Urinary bladder (tissue), 4 donors: ENCODE measurements around the gene SIK3. TPM values are rescaled to one million over a fixed set of nuclear protein-coding genes. Genes with fewer than 3 reads are reported as not detected.
"Not testable (repeated sequence)": the region's sequence is repeated elsewhere in the genome, so short reads cannot be mapped to it uniquely, and the experiment has no call there.

ENCODE experiments used
- DNase-seq: peaks from one replicate; pipeline ENCODE4 v3.0.0-alpha.2; 2015; ENCODE audit errors: extremely low spot score
- H3K27ac ChIP-seq: one replicate; pipeline ENCODE4 v1.5.1; 2013; ENCODE audit warnings: low read depth, mild to moderate bottlenecking, moderate library complexity
- H3K36me3 ChIP-seq: one replicate; pipeline ENCODE4 v1.6.1; 2013; ENCODE audit warnings: mild to moderate bottlenecking, moderate library complexity; ENCODE audit not compliant: insufficient read depth
- H3K4me1 ChIP-seq: one replicate; pipeline ENCODE4 v1.6.1; 2013; ENCODE audit warnings: mild to moderate bottlenecking, moderate library complexity; ENCODE audit not compliant: insufficient read depth
- H3K4me3 ChIP-seq: one replicate; pipeline ENCODE4 v1.5.1; 2013; ENCODE audit warnings: low read depth, low read length
- WGBS: extraction: QIAGEN DNeasy Blood & Tissue Kit; methylation state at CpG from one replicate; pipeline ENCODE4 v1.1.7; 2013; 5-methylcytosine and 5-hydroxymethylcytosine counted together
- polyA plus RNA-seq: library from polyadenylated mRNA; stranded (reverse); fragments of 200-250 nt; gene quantifications from one replicate; pipeline ENCODE4 v1.2.3, GENCODE V29; 2013
- total RNA-seq: library from RNA; depleted of rRNA; stranded (reverse); fragments of >200 nt; gene quantifications from one replicate; pipeline ENCODE4 v1.2.3, GENCODE V29; 2014
- donor health status: healthy with polysubstance abuse.
- donor health status: healthy.

SIK3 gene
- total and polyA plus RNA-seq, 2 donors = 17.2 to 24.0 TPM

DNA sequence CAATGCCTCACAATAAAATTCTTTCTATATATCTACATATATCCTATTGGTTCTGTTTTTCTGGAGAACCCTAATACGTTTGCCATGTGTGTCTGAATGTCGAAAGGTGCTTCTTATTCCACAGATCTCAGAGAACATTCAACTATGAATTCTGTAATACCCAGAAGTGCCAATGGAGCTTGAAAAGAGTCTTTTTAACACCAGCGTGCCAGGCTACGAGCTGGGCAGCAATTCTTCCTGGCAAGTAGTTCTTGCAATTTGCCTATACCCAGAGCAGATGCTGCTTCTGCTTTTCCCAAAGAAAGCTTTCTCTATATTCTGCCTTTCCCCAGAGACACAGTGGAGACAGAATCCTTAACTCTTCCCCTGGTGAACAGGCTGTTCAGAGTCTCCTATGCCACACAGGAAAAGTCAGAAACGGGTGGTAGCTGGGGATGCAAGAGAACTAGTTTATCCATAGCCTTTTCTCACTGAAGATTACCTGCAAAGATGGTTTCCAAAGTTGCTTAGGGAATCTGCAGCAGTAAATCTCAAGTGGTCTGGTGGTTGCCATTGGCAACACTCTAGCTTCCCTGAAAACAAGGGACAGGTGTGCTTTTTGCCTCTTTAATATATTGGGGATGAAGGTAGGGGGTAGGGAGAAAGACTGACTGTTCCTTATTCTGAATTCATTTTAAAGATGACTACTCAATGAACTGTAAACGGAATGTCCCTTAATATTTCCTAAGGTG, 29.1 kb upstream of the SIK3 start:
- WGBS = 83% methylated on average over 6 of the region's 6 CpGs
- no peaks in the 10 kb centered on the region for H3K4me1 ChIP-seq
- DNase-seq = no peak

GRCh38 chr11:117126223-117126965, 28.2 kb upstream of the SIK3 start:
- Histone ChIP-seq H3K36me3 (no peaks in the 10 kb centered on the region), H3K4me1 (no peaks in the 10 kb centered on the region), H3K27ac (no peak overlapping the region), H3K4me3 (no peak overlapping the region)
- DNase-seq = no peak
- WGBS = 76% methylated on average over 7 of the region's 7 CpGs

More for the DNA sequence above, 29.1 kb upstream of the SIK3 start:
- no peak overlapping the region for H3K4me3 ChIP-seq
- H3K27ac ChIP-seq = no peak overlapping the region
- no peaks in the 10 kb centered on the region for H3K36me3 ChIP-seq

DNA sequence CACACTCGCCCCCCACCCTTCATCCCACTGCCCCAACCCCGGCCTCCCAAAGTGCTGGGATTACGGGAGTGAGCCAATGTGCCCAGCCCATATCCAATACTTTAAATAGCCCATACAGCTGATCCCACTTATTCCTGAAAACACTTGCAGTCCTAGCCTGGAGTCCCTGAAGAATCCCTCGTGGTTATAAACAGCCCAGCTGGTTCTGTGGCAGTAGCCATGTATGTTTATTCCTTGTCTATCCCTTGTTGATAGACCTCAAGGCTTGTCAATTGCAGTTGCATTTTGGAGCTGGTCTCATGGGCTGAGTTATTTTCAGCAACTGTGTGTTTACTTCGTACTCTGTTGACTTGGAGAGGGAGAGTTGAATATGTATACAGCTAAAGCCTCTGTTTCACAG, 24.3 kb upstream of the SIK3 start:
- Histone ChIP-seq H3K4me1 (no peaks in the 10 kb centered on the region), H3K36me3 (no peaks in the 10 kb centered on the region), H3K4me3 (no peak overlapping the region), H3K27ac (no peak overlapping the region)
- no peak for DNase-seq
- 68% methylated on average over 5 of the region's 5 CpGs for WGBS

DNA sequence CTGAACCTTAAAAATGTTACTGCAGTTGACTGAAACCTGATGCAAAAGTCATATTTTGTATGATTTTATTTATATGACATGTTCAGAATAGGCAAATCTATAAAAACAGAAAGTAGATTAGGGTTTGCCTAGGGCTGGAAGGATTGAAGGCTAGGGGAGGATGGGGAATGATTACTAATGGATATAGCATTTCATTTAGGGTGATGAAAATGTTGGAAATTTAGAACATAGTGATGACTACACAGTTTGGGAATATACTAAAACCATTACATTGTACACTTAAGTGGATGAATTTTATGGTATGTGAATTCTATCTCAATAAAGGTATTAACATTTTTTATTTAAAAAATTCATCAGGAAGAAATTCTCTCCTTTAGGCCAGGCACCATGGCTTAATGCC, 22.9 kb upstream of the SIK3 start:
- H3K4me1 ChIP-seq = no peaks in the 10 kb centered on the region
- H3K4me3 ChIP-seq = no peak overlapping the region
- DNase-seq = no peak
- H3K36me3 ChIP-seq = no peaks in the 10 kb centered on the region
- no peak overlapping the region for H3K27ac ChIP-seq

DNA sequence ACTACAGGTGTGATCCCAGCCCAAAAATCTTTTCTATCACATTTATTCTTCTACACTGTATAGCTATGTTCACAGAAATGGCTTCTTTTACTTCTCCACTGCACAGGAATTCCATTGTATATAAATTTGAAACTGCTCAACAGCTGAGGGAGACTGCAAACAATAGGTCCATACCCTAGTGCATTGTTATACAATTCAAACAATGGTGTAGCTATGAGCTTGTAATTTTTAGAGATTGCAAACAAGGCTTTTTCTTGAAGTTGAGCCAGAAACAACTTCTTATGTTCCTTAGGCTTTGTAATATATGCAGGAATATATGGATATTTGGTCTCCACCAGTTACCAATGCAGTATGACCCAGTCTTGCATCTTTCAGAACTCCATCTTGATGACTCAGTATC, 19.5 kb upstream of the SIK3 start:
- Histone ChIP-seq H3K36me3 (no peaks in the 10 kb centered on the region), H3K27ac (no peak overlapping the region), H3K4me1 (no peaks in the 10 kb centered on the region), H3K4me3 (no peak overlapping the region)
- DNase-seq = no peak

- not testable (repeated sequence) for H3K27ac ChIP-seq, DNase-seq, H3K36me3 ChIP-seq, H3K4me3 ChIP-seq, H3K4me1 ChIP-seq
- WGBS = 70% methylated on average over 1 of the region's 1 CpG
Measured at GRCh38 chr11:117112939-117113338, 14.7 kb upstream of the SIK3 start.

- WGBS = 70% methylated on average over 3 of the region's 3 CpGs
- H3K27ac ChIP-seq, H3K4me3 ChIP-seq, DNase-seq, H3K4me1 ChIP-seq, H3K36me3 ChIP-seq: not testable (repeated sequence)
Measured at GRCh38 chr11:117112497-117112896, 14.3 kb upstream of the SIK3 start.

- DNase-seq = no peak
- Histone ChIP-seq H3K4me1 (no peaks in the 10 kb centered on the region), H3K27ac (no peak overlapping the region), H3K36me3 (no peaks in the 10 kb centered on the region), H3K4me3 (no peak overlapping the region)
- WGBS = 94% methylated on average over 39 of the region's 39 CpGs
Measured at GRCh38 chr11:117110294-117110950, 12.2 kb upstream of the SIK3 start.

DNA sequence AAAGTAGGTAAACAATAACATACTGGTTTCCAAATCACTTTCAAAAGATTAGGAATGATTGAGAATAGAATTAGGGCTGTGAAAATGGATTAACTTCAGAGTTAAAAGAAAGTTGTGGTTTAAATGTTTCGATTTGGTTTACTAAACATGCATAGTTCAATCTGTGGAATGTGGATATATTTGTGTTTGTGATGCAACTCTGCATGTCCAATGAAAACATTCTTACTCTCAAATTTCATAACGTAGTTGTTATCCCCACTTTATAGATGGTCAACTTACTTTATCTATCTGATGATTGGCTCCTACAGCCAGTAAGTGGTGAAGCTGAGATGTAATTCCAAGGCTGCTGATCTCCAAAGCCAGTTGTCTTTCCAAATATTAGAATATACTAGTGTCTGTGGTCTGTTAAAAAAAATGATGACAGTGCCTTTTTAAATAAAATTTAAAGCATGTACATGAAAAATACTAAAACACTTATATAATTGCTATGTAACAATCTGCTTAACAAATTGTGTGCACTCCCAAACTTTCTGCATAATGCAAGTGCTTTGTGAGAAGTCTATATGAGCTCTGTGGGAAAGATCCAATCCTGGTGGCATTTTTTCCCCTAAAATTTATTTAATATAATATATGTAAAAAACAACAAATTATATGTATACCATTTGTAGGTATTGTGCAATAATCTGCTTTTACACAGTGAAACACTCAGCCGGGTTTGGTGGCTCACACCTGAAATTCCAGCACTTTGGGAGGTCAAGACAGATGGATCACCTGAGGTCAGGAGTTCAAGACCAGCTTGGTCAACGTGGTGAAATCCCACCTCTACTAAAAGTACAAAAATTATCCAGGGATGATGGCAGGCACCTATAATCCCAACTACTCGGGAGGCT, 9.7 kb upstream of the SIK3 start:
- Histone ChIP-seq H3K27ac (no peak overlapping the region), H3K4me1 (no peaks in the 10 kb centered on the region), H3K4me3 (no peak overlapping the region), H3K36me3 (no peaks in the 10 kb centered on the region)
- 58% methylated on average over 5 of the region's 5 CpGs for WGBS
- no peak for DNase-seq

DNA sequence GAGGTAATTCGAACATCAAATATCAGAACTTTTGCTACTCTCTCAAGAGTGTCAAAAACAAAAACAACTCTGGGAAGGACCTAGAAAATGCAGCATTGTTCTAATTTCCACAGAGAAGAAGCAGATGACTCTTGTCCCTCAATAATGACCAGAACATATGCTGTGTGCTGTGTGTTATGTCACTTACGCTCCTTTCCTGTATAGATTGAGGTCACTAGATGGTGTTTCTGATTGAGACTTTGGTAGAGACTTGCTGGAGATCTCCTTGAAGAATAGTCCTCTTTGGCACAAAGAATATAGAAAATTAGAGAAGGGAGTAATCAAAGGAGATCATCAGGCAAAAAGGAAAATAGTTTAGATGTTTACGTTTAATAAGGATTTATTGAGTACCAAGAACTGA, 2.3 kb upstream of the SIK3 start:
- no peaks in the 10 kb centered on the region for H3K4me1 ChIP-seq
- 88% methylated on average over 3 of the region's 3 CpGs for WGBS
- no peak overlapping the region for H3K27ac ChIP-seq

DNA sequence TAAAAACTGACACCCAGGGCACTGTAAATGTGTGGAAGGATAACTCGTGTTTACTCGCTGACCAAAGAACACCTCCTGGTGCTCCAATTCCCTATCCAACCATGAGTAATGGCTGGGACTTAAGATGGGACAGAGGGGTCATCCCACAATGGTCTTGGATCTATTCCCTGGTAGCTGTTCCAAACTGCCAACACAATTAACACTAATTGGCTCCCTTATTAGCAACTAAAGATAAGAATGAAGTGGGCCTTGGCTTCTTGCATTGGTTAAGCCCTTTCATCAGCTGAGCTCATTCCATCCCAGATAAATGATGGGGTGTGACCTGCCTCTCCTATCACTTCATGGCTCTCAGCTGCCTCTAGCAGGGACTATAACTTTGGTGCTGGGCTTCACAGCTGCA, 1.5 kb upstream of the SIK3 start:
- DNase-seq = no peak
- Histone ChIP-seq H3K4me3 (no peak overlapping the region), H3K36me3 (no peaks in the 10 kb centered on the region), H3K27ac (no peak overlapping the region), H3K4me1 (peaks cover 2% of the 10 kb centered on the region)
- WGBS = 79% methylated on average over 2 of the region's 2 CpGs

More for the DNA sequence above, 2.3 kb upstream of the SIK3 start:
- no peak for DNase-seq
- H3K4me3 ChIP-seq = no peak overlapping the region
- no peaks in the 10 kb centered on the region for H3K36me3 ChIP-seq

DNA sequence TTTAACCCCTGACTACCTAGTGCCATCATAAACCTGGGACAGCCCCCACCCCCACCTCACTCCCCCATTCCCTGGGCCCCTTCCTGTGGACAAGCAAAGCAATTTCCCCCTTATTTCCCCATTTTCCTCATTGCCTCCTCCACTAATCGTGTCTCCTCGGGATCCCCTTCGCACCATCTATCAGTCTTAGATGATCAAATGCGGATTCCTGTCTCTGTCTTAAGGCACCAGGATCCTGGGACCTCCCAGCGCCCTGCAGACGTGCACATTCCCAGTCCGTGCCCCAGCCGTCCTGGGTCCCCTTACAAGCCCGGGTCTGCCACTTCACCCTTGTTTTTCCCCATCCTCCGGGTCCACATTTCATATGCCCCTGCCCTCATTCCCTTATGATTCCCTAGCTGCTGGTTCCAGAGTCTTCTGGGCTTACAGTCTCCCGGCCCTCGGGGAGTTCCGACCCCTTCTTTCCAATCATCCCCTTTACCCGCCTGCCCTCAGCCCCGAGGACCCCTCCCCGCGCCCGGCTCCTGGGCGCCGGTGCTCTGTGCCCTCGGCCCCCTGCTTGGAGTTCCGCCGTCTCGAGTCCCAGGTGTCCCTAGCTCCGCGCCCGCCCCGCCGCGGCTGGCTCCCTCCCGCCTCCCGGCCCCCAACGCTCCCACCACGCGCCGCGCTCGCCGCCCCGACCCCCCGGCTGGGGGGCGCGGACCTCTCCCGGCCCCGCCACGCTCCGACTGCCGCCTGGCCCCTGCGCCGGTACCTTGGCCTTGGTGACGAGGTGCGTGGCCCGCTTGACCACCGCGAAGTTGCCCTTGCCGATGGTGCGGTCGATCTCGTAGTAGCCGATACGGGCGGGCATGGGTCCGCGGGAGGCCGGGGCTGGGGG, 599 bp downstream of the SIK3 start:
- WGBS = 1% methylated on average over 65 of the region's 65 CpGs
- H3K4me1 ChIP-seq = peaks cover 2% of the 10 kb centered on the region
- DNase-seq = no peak
- H3K4me3 ChIP-seq = peak overlapping the region; percentile 78
- peak overlapping the region; percentile 90 for H3K27ac ChIP-seq
- H3K36me3 ChIP-seq = no peaks in the 10 kb centered on the region

DNA sequence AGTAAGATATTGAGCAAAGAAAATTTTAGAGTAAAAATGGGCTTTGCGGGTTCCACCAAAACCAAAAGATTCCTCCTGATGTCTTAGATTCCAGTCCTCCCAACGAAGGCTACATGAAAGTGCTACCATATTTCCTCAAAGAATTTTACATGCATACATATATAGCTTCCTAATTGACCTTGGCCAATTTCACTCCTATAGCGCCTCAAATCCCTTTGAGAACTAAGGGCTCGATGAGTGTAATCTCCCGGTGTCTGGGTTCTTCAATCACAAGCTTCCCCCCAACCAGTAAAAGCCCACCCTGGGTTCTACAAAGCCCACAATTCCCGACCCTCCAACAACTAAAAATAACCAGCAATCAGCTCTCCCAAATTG, 1.2 kb downstream of the SIK3 start:
- H3K27ac ChIP-seq = no peak overlapping the region
- DNase-seq = no peak
- peak overlapping the region; percentile 78 for H3K4me3 ChIP-seq
- H3K4me1 ChIP-seq = peaks cover 2% of the 10 kb centered on the region
- 46% methylated on average over 6 of the region's 6 CpGs for WGBS
- H3K36me3 ChIP-seq = no peaks in the 10 kb centered on the region
